Body of pancreas (tissue), 4 donors: ENCODE results near the gene LSMEM2. TPM values are rescaled to one million over a fixed set of nuclear protein-coding genes. Genes with fewer than 3 reads are reported as not detected.

Experiments
- ATAC-seq: fragments of 150-250 bp; one replicate; pipeline ENCODE4 v1.9.1; 2016
- DNase-seq, 4 donors: peaks; one replicate each; pipeline ENCODE4 v3.0.0-alpha.2; 2019
- H3K27ac ChIP-seq, 4 donors: fragments of 200-600 bp; sonication (generic); 1 replicate in 3 of 4; 2 replicates in 1 of 4; pipeline versions ENCODE4 v1.5.1 to v1.6.1; 2016 to 2019; ENCODE audit warnings: mild to moderate bottlenecking in 1 of 4, mixed read lengths in 1 of 4, moderate library complexity in 1 of 4
- H3K27me3 ChIP-seq, 2 donors: fragments of 200-600 bp; sonication (generic); one replicate each; pipeline ENCODE4 v1.6.0; 2016; ENCODE audit warnings: mild to moderate bottlenecking in 1 of 2
- H3K36me3 ChIP-seq, 2 donors: fragments of 200-600 bp; sonication (generic); replicated peaks in 1 of 2; 2 replicates each; pipeline ENCODE4 v1.5.1; 2016; ENCODE audit warnings: low read depth in 2 of 2; ENCODE audit not compliant: insufficient read depth in 1 of 2
- H3K4me1 ChIP-seq: fragments of 200-600 bp; sonication (generic); one replicate; pipeline ENCODE4 v1.6.0; 2016
- H3K4me3 ChIP-seq, 2 donors: fragments of 200-600 bp; sonication (generic); 1 replicate in 1 of 2; 2 replicates in 1 of 2; pipeline ENCODE4 v1.5.1; 2016 to 2019
- H3K9me3 ChIP-seq, 3 donors: fragments of 200-600 bp; sonication (generic); 1 replicate in 2 of 3; 2 replicates in 1 of 3; pipeline ENCODE4 v1.5.1; 2016
- CTCF ChIP-seq, 7 experiments: fragments of 450-650 bp in 4 of 7; fragments of 200-600 bp in 3 of 7; sonication (generic) in 3 of 7; IDR thresholded peaks; one replicate each; pipeline ENCODE4 v1.5.1; 2016 to 2019; ENCODE audit warnings: antibody characterized with exemption in 7 of 7
- POLR2A ChIP-seq, 3 donors: fragments of 450-650 bp; IDR thresholded peaks; one replicate each; pipeline ENCODE4 v1.6.1; 2016; ENCODE audit warnings: antibody characterized with exemption in 3 of 3, mild to moderate bottlenecking in 2 of 3
- WGBS, 2 donors: methylation state at CpG; one replicate each; pipeline ENCODE4 v1.1.5; 2017; 5-methylcytosine and 5-hydroxymethylcytosine counted together
- intact Hi-C: fragments of 100-400 bp; cut with DNase I; formaldehyde crosslinking; loops from one replicate; pipeline ENCODE4 v1.15.1; 2023
- total RNA-seq, 2 donors: library from RNA; depleted of rRNA; stranded (reverse); fragments of >200 nt; gene quantifications; one replicate each; pipeline ENCODE4 v1.1.0, GENCODE V29; 2016

LSMEM2 gene
- total RNA-seq, 2 donors from 2014 or later, result not detected

DNA sequence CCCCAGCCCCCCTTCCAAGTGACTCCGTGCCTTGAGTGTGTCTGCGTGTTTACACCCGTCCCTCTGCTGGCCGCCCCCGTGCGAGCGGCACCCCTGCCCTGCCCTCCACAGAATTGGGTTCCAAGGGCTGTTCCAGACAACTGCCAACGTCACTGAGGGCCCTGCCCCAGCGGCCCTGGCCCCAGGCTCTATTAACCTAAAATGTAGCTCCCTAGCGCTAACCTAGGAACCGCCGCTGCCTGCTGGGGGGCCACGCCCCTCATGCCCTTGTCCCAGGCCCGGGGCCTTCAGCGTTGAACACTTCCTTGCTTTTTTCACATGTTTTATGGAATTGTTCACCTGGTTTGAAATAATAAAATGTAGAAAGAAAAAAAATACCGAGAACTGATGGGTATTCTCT lies 19.9 kb upstream of the LSMEM2 start:
- peak overlapping the region in 3 of 4 donors; percentile 93 to 94 (median 93) for H3K27ac ChIP-seq

GRCh38 chr3:50259432-50260026 lies 19.4 kb upstream of the LSMEM2 start:
- WGBS, 2 donors, result 41 to 52% methylated on average over 3 to 17 of the region's 18 CpGs
- TF ChIP-seq CTCF (IDR thresholded peaks at IDR 0.05) (no peak), POLR2A (IDR thresholded peaks at IDR 0.05) (no peak)
- H3K4me1 ChIP-seq, result peaks cover 31% of the 10 kb centered on the region
- H3K9me3 ChIP-seq, result no peaks in the 10 kb centered on the region
- no peaks in the 10 kb centered on the region for H3K27me3 ChIP-seq
- peak overlapping the region; percentile 91 to 94 (median 93) for H3K27ac ChIP-seq
- intact Hi-C loops, result no loop called here
- DNase-seq (no peak), ATAC-seq (peak; percentile 2)
- peaks cover 4 to 14% of the 10 kb centered on the region in 2 donors for H3K36me3 ChIP-seq
- no peak overlapping the region for H3K4me3 ChIP-seq

More for the DNA sequence above, 19.9 kb upstream of the LSMEM2 start:
- intact Hi-C loops, result no loop called here
- WGBS, 2 donors, result 83 to 86% methylated on average over 16 of the region's 16 CpGs
- Histone ChIP-seq H3K4me1 (peaks cover 26% of the 10 kb centered on the region), H3K9me3 (no peaks in the 10 kb centered on the region), H3K27me3 (no peaks in the 10 kb centered on the region), H3K4me3 (no peak overlapping the region), H3K36me3 (peaks cover 4 to 14% of the 10 kb centered on the region in 2 donors)
- ATAC-seq (no peak), DNase-seq (no peak)
- TF ChIP-seq POLR2A (IDR thresholded peaks at IDR 0.05), result no peak
- TF ChIP-seq CTCF (IDR thresholded peaks at IDR 0.05), result no peak

DNA sequence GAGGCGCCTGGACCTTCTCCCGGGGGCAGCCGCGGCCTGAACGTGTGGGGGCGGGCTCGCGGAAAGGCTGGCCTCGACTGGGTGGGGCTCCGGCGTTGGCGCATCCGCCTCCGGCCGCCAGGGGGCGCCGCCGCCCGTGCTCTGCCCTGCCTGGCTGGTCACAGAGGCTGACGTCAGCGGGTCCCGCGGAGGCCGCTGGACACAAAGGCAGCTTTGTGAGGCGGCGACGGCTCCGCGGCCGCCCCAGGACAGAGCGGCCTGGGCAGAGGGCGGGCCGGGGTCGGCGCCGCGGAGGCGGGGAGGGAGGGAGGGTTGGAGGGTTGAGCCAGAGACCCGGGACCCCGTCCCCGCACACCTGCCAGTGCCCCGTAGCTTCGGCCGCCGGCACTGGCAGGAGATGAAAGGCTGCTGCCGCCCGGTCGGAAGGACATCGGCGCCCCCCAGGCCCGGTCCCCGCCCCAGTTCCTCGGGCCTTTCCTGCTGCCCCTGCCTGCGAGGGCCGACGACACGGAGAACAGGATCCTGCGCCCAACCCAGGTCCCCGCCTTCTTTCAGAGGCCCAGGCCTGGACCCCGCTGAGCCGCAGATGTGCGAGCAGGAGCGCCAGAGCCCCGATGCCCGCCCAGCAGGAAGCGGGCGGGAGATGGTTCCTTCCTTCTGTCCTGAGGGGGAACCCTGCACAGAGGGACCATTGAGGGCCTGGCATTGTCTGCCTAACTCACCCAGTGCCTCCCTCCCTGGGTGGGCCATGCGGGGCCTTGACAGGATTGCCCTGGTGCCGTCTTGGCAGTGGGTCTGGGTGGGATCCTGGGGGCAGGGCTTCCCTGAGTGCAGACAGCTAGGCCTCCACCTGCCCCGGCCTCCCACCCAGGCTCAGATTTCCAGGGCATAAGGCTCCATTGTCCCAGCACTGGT lies 18.6 kb upstream of the LSMEM2 start:
- TF ChIP-seq POLR2A (IDR thresholded peaks at IDR 0.05), result peak; percentile 69 to 81 (median 70)
- TF ChIP-seq CTCF (IDR thresholded peaks at IDR 0.05), result peak; percentile 93 to 100 (median 100)
- Histone ChIP-seq H3K4me1 (peaks cover 39% of the 10 kb centered on the region), H3K9me3 (no peaks in the 10 kb centered on the region), H3K27me3 (no peaks in the 10 kb centered on the region), H3K36me3 (peaks cover 4 to 14% of the 10 kb centered on the region in 2 donors), H3K4me3 (peak overlapping the region in 1 of 2 donors; percentile 10), H3K27ac (peak overlapping the region; percentile 91 to 94 (median 93))
- ATAC-seq (peak; percentile 82), DNase-seq (peak; percentile 95 to 97 (median 96))
- 1% methylated on average over 14 to 62 of the region's 70 CpGs for WGBS, 2 donors
- intact Hi-C loops, result no loop called here

DNA sequence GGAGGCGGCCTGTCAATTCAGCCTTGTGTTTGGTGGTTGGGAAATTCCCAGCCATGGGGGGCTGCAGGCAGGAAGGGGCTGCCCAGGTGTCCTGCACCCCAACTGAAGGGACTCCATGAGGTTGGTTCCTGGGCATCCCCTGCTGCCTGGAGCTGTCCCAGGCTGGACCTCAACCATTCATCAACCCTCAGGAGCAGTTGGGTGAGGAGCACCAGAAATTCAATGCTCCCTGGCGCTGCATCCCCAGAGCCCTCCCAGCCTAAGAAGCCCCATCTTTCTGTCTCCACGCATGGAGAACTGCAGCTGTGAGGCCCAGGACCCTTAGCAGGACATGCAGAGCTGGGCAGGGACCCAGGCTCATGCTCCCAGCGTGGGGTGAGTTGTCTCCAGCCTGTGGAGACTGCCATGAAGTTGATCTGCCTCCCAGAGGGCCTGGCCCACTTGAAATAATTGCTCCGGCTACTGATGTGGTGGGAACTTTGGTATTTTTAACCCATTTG lies 17.9 kb upstream of the LSMEM2 start:
- Histone ChIP-seq H3K27ac (peak overlapping the region; percentile 91 to 94 (median 93)), H3K36me3 (peaks cover 4 to 14% of the 10 kb centered on the region in 2 donors), H3K9me3 (no peaks in the 10 kb centered on the region), H3K27me3 (no peaks in the 10 kb centered on the region), H3K4me3 (no peak overlapping the region), H3K4me1 (peaks cover 46% of the 10 kb centered on the region)
- intact Hi-C loops, result no loop called here
- DNase-seq, result no peak
- WGBS, 2 donors, result 71 to 77% methylated on average over 3 to 5 of the region's 5 CpGs
- TF ChIP-seq CTCF (IDR thresholded peaks at IDR 0.05) (no peak), POLR2A (IDR thresholded peaks at IDR 0.05) (no peak)
- ATAC-seq, result no peak
